ENCODE measurements around the gene ABI3. TPM values are rescaled to one million over a fixed set of nuclear protein-coding genes. Genes with fewer than 3 reads are reported as not detected.

Gene ABI3
- total RNA-seq, 1 experiment from 2014 or later = 0.24 TPM

GRCh38 chr17:49225554-49226236 is 15.2 kb downstream of the ABI3 start:
- DNase-seq (ENCODE audit: low read depth) = no peak

GRCh38 chr17:49226771-49227435 is 16.4 kb downstream of the ABI3 start:
- DNase-seq (ENCODE audit: low read depth) = no peak

DNA sequence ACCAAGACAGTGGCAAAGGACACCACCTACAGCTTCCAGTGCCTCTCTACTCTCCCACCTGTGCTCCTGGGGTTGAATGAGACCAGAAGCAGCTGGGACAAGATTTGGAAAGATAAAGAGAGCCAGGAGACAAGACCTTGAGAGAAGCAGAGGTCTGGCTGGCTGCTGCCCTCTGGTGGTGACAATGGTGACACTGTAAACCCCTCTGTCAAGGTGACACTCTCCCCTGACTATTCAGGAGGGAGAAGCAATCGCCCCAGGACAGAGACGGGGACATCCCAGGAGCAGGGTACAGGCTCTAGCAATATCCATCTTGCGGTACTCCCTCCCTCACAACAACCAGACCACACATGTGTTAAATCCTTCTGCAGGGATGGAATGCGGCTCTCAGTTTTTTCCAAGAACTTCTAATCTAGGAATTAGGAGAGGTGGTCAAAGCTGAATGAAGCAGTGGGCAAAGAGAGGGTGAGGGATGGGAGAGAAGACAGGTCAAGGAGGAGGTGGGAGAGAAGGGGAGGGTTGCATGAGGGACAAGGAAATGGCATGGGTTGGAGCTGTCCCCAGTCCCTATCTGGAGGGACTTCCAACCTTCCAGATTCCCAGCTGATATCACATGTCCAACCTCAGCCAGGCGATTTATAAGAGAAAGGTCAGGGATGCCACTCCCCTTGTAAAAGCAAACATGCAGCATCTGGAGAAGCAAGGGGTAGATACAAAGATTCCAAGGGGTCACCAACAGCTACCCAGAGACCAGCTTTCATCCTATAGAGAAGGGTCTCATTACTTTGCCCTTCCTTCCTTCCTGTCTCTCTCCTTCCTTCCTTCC is 17.1 kb downstream of the ABI3 start:
- peak; percentile 55 for DNase-seq (ENCODE audit: low read depth)

DNA sequence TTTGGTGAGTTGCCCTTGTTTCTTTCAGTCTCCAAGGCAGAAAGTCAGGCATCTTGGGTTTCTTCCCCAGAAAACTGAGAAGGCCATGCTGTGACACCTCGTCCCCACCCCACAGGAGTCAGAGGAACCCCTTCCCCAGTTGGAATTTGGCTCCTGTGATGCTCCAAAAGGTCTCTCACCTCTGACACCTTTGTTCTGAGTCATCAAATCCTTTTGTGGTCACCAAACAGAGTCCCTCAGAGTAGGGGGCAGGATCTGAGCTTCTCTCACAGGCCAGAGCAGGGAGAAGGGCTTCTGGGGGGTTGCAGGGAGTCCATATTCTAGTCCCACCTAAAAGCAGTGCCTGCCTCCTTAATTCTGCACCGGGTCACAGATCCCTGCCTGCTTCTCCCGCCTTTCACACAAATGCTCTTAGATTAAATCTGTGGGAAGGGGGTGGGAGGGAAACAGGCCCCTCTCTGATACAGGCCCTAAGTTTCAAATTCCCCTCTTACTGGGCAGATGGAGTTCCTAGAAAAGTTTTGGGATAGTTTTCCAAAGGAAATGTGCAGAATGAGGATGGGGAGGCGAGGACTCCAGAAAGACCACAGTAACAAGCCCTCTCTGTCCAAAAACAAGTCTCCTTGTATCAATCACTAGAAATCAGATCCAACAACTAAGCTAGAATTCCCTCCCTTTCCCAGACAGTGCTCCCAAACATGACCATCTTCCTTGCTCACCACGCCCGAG is 18.7 kb downstream of the ABI3 start:
- no peak for DNase-seq (ENCODE audit: low read depth)

- DNase-seq (ENCODE audit: low read depth) = no peak
Observed at GRCh38 chr17:49229805-49230600, 19.5 kb downstream of the ABI3 start.

- peak; percentile 77 for DNase-seq (ENCODE audit: low read depth)
Observed at GRCh38 chr17:49230636-49231562, 20.4 kb downstream of the ABI3 start, which contains the start of gene PHOSPHO1. Gene PHOSPHO1 (minus strand): TSS chr17:49230787. CDS start chr17:49226691, 4,096 bp downstream.

- DNase-seq (ENCODE audit: low read depth) = no peak
Observed at GRCh38 chr17:49231563-49231894, 21.0 kb downstream of the ABI3 start.

- DNase-seq (ENCODE audit: low read depth) = no peak
Observed at GRCh38 chr17:49234509-49235080, 24.1 kb downstream of the ABI3 start.

GRCh38 chr17:49235896-49236295 is 25.4 kb downstream of the ABI3 start:
- DNase-seq (ENCODE audit: low read depth) = no peak

DNA sequence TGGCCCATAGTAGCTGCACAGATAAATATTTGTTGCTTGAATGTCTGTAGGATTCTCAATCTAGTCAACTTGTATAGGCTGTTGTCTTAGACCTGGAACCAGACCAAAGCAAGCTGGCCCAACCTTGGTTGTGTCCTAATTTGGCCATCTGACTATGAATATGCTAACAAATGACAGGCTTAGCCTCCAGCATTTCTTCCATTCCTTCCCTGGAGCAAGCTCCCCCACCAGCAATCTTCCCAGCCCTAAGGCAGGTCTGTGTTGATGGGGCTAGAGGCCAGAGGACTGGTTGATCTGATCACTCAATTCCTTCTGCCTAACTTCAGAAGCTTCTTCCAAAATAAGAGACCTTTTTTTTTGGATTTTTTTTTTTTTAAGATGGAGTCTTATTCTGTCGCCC is 29.5 kb downstream of the ABI3 start:
- DNase-seq (ENCODE audit: low read depth) = no peak

GRCh38 chr17:49240619-49241018 is 30.1 kb downstream of the ABI3 start:
- DNase-seq (ENCODE audit: low read depth) = no peak

DNA sequence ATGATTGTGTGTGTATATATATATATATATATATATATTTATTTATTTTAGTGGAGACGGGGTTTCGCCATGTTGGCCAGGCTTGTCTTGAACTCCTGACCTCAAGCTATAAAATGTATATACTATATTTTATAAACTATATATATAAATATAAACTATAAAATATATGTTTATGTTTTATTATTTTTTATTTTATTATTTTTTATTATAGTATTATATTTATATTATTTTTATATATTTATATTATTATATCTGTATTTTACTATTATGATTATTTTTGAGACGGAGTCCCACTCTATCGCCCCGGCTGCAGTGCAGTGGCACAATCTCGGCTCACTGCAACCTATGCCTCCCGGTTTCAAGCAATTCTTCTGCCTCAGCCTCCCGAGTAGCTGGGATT is 30.5 kb downstream of the ABI3 start:
- no peak for DNase-seq (ENCODE audit: low read depth)

- DNase-seq (ENCODE audit: low read depth) = no peak
Observed at GRCh38 chr17:49241692-49242397, 31.3 kb downstream of the ABI3 start.

- no peak for DNase-seq (ENCODE audit: low read depth)
Observed at GRCh38 chr17:49242813-49243212, 32.3 kb downstream of the ABI3 start.

- DNase-seq (ENCODE audit: low read depth) = no peak
Observed at GRCh38 chr17:49244839-49245238, 34.3 kb downstream of the ABI3 start.

GRCh38 chr17:49247944-49248343 is 37.4 kb downstream of the ABI3 start:
- DNase-seq (ENCODE audit: low read depth) = no peak

- DNase-seq (ENCODE audit: low read depth) = peak; percentile 24
Observed at GRCh38 chr17:49249292-49249794, 38.8 kb downstream of the ABI3 start.

GRCh38 chr17:49249890-49250522 is 39.5 kb downstream of the ABI3 start:
- no peak for DNase-seq (ENCODE audit: low read depth)
